ENCODE measurements around the gene GBX2. TPM values are rescaled to one million over a fixed set of nuclear protein-coding genes. Genes with fewer than 3 reads are reported as not detected.

The GBX2 gene
- total RNA-seq, 4 donors from 2014 or later, result not detected

GRCh38 chr2:236176951-236177350, 8.8 kb upstream of the GBX2 start:
- no peak for TF ChIP-seq CTCF (IDR thresholded peaks at IDR 0.05; ENCODE audit: low read depth)

GRCh38 chr2:236176417-236176816, 8.2 kb upstream of the GBX2 start:
- no peak for TF ChIP-seq CTCF (IDR thresholded peaks at IDR 0.05; ENCODE audit: low read depth)

DNA sequence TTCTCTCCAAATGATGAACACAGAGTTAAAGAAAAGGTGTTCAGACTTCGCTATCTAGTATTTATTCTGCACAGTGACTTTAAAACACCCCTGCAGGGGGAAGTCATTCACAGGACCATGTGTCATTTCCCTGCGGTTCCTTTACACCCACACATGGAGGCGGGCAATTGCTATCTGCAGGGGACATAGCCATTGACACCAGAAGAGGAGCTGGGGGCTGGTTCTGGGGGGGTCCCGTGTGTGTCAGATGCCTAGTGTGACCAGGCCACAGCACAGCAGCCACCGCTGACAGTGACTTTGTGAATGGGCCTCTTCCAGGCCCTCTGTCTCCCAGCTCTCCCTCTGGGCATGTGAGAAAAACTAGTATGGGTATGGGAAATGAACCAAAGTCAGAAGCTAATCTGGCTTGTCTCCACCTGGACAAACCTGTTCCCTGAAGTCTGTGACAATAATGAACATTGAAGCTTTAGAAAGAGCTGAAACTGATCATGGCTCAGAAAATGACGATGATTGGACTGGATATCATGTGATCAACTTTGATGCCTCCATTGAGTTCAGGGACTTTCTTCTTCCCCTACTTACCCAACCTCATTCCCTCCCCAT, 7.5 kb upstream of the GBX2 start:
- TF ChIP-seq CTCF (IDR thresholded peaks at IDR 0.05; ENCODE audit: low read depth), result no peak

DNA sequence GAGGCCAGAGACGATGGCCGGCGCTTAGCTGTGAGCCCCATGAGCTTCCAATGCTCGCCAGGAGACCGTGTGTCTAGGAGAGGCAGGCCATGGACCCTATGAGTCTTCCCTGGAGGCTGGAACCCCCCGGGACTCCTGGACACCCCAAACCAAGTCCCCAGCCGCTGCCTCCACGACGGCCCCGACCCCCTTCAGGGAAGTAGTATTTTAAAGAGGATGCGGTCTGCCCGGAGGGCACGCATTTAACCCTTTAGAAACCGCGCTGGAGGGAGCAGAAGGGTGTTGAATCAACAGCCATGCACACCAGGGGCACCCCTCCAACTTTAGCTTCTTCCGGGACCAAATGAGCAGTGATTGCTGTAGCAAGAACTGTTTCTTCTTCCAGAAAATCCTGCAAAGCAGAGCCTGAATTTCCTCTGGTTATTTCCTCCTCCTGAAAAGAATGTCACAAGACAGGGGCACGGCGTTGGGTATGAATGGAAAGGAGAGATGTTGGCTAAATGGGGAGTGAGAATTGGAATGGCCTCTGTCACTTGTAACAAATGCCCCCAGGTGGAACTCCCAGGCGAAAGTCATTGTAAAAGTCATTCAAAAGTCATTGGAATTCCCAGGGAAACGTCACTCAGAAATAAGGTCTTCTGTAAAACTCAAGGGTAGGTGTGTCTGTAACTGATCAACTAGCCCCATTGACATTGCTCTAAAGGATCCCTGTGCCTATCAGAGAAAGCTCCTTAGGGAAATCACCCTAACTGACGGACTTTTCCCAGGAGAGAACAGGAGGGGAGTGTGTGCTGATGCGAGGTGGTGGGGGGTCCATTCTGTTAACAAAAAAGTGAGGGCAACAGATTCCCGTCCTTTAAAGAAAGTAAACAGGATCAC, 5.8 kb upstream of the GBX2 start:
- no peak for TF ChIP-seq CTCF (IDR thresholded peaks at IDR 0.05; ENCODE audit: low read depth)

- TF ChIP-seq CTCF (IDR thresholded peaks at IDR 0.05; ENCODE audit: low read depth), result no peak
Measured at GRCh38 chr2:236173036-236173728, 5.0 kb upstream of the GBX2 start.

DNA sequence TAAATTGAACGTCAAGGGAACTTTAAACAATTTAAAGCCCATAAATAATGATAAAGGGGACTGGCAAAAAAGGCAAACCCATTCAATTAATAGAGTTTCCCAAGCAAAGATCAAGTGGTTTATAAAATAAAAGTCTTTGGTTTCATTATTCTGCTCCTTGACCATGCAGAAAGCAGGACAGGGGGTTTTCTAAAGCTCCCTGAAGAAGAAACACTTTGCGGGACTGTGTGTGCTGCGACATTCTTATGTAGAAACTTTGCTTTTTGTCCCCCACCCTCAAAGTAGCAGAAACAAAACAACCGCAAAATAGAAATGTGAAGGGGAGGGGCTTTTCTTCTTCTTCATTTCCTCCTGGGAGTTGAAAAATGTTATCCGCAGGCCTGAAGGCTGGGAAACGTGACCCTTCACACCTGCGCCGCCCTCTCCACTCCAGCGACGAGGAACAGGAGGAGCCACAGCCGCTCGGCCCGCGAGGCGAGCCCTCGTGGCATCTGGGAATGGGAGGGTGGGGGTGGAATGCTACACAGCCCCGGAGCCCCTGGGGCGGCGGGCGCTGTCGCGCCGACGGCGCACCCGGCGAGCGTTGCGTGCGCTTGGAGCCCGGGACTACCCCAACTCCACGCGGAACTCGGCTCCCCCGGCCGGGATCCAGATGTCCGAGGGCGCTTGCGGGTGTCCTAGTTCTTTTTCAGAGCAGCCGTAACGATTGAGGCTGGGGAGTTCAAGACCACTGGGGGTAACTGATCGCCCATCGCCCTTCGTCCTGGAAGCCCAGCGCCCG, 4.3 kb upstream of the GBX2 start:
- TF ChIP-seq CTCF (IDR thresholded peaks at IDR 0.05; ENCODE audit: low read depth), result no peak
